Measurements from ENCODE around the gene AUTS2. TPM values are rescaled to one million over a fixed set of nuclear protein-coding genes. Genes with fewer than 3 reads are reported as not detected.

AUTS2 gene
- total and polyA plus RNA-seq, 11 donors, result 3.4 to 14.0 (median 7.3) TPM

DNA sequence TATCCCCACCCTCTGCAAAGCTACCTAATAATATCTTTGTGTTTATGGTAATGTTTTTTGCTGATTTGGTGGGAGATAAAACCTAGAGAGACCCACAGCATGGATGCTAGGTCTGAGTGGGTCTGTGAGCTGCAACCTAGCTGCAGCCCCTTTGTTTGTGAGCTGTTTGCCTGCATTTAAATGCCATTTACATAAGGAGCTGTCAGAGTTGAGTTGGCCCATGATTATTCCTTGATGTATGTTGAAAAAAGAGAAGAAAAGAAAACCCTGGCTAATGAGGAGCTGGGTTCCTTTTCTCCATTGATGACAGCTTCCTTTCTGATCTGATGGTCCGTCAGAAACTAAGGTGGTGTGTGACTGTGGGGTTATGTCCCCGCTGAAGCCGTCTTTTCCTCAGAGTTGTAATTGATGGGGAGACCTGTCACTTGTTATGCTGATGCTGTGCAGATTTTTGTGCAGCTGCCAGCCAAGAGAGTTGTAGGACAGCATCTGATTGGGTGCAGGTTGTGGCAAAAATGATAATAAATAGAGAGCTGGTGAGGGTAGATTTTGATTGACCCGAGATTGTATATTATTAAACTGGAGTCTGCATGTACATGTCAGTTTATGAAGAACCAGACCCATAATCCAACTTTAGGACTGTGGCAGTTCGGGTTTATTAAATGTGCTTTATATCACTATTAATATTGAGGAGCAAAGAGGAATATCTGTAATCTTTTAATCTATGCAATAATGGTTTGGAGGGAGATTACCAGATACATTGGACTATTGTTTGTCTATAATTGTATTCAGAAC is 219.8 kb downstream of the AUTS2 start:
- Histone ChIP-seq H3K4me1 (peaks cover 0 to 38% (median 16%) of the 10 kb centered on the region in 12 donors), H3K4me3 (no peak overlapping the region), H3K27me3 (no peaks in the 10 kb centered on the region), H3K9me3 (no peaks in the 10 kb centered on the region), H3K36me3 (no peaks in the 10 kb centered on the region), H3K27ac (peak overlapping the region in 1 of 12 donors; percentile 48)
- WGBS, 4 donors, result 75 to 86% (median 77%) methylated on average over 5 of the region's 5 CpGs
- ATAC-seq, result no peak
- intact Hi-C loops (cut with DNase I), result no loop called here
- TF ChIP-seq, protein P1, sequence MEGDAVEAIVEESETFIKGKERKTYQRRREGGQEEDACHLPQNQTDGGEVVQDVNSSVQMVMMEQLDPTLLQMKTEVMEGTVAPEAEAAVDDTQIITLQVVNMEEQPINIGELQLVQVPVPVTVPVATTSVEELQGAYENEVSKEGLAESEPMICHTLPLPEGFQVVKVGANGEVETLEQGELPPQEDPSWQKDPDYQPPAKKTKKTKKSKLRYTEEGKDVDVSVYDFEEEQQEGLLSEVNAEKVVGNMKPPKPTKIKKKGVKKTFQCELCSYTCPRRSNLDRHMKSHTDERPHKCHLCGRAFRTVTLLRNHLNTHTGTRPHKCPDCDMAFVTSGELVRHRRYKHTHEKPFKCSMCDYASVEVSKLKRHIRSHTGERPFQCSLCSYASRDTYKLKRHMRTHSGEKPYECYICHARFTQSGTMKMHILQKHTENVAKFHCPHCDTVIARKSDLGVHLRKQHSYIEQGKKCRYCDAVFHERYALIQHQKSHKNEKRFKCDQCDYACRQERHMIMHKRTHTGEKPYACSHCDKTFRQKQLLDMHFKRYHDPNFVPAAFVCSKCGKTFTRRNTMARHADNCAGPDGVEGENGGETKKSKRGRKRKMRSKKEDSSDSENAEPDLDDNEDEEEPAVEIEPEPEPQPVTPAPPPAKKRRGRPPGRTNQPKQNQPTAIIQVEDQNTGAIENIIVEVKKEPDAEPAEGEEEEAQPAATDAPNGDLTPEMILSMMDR (IDR thresholded peaks at IDR 0.05), result no peak
- no peak for TF ChIP-seq POLR2A (IDR thresholded peaks at IDR 0.05)
- no peak for DNase-seq

DNA sequence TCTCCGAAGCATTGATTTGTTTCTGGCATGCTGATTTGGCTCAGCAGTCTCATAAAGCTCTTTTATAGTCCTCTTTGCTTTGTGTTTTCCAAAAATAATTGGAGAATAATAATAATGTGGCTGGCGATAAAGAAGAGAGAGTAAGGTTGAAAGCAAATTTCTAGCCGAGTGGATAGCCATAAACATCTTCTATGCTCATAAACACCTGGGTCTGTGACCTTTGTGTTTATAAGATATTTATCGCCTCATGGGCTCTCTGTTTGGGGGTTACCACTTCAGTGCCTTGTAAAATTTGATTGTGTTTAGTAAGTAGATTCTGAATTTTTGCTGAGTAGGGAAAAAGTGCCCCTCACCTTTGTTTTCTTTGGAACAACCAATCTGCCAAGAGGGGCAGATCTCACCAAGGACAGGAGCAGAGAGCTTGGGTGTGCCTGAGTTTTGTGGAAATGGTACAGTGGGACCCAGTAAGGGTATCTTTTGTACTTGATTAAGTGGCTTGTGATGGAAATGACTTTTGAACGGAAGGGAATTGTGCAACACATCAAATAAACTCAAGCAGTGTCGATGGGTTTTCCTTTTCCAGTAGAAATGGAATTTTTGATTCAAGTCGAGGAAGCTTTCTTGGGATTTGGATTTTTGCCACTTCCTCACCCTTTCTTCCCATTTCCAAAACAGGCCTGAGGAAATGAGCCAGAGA is 220.5 kb downstream of the AUTS2 start:
- Histone ChIP-seq H3K27me3 (no peaks in the 10 kb centered on the region), H3K27ac (no peak overlapping the region), H3K4me3 (no peak overlapping the region), H3K36me3 (no peaks in the 10 kb centered on the region), H3K9me3 (no peaks in the 10 kb centered on the region), H3K4me1 (peaks cover 0 to 32% (median 14%) of the 10 kb centered on the region in 12 donors)
- WGBS, 4 donors, result 79 to 86% (median 84%) methylated on average over 7 of the region's 7 CpGs
- intact Hi-C loops (cut with DNase I), result no loop called here
- ATAC-seq, result no peak
- no peak for TF ChIP-seq POLR2A (IDR thresholded peaks at IDR 0.05)
- TF ChIP-seq, protein P1 (IDR thresholded peaks at IDR 0.05), result no peak
- no peak for DNase-seq

DNA sequence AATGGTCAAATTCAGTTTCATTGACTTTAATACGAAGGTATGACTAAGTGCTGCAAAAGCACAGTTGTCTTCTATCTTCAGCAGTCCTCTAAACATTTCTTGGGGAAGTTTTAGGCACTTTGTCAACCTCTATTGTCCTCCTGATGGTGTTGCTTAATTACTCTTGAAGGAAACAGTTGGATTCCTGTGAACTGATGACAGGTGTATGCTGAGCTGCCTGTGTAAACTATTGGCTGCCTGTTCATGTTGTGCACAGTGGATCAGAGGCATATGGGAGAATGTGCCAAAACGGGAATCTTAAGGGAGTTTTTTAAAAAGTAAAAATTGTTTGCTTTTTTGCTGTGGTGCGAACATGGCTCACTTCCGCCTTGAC is 221.0 kb downstream of the AUTS2 start:
- DNase-seq (no peak), ATAC-seq (no peak)
- WGBS, 4 donors, result 83 to 86% (median 84%) methylated on average over 4 of the region's 4 CpGs
- no peaks in the 10 kb centered on the region for H3K36me3 ChIP-seq
- H3K9me3 ChIP-seq, result no peaks in the 10 kb centered on the region
- peaks cover 0 to 27% (median 11%) of the 10 kb centered on the region in 12 donors for H3K4me1 ChIP-seq
- H3K27ac ChIP-seq, result no peak overlapping the region
- TF ChIP-seq, protein P1 (IDR thresholded peaks at IDR 0.05), result no peak
- no peak for TF ChIP-seq POLR2A (IDR thresholded peaks at IDR 0.05)
- intact Hi-C loops (cut with DNase I), result no loop called here
- no peaks in the 10 kb centered on the region for H3K27me3 ChIP-seq
- H3K4me3 ChIP-seq, result no peak overlapping the region

- no peak overlapping the region for H3K4me3 ChIP-seq
- no peak for DNase-seq
Measured at GRCh38 chr7:69820479-69821192, 222.4 kb downstream of the AUTS2 start.

More at GRCh38 chr7:69820479-69821192, 222.4 kb downstream of the AUTS2 start:
- Histone ChIP-seq H3K27me3 (no peaks in the 10 kb centered on the region), H3K9me3 (no peaks in the 10 kb centered on the region), H3K27ac (no peak overlapping the region), H3K4me1 (peaks cover 0 to 29% (median 15%) of the 10 kb centered on the region in 12 donors), H3K36me3 (no peaks in the 10 kb centered on the region)
- TF ChIP-seq, protein P1 (IDR thresholded peaks at IDR 0.05), result no peak
- ATAC-seq, result no peak
- 96 to 98% (median 96%) methylated on average over 3 of the region's 3 CpGs for WGBS, 4 donors
- intact Hi-C loops (cut with DNase I), result no loop called here
